GM19452 (cell line): ENCODE data around the gene CCDC12.

Source experiments
- ATAC-seq: cut with Tn5 transposase; IDR thresholded peaks from one replicate; pipeline ENCODE4 v1.9.1; 2021; ENCODE audit not compliant: unreplicated experiment

CCDC12 gene

DNA sequence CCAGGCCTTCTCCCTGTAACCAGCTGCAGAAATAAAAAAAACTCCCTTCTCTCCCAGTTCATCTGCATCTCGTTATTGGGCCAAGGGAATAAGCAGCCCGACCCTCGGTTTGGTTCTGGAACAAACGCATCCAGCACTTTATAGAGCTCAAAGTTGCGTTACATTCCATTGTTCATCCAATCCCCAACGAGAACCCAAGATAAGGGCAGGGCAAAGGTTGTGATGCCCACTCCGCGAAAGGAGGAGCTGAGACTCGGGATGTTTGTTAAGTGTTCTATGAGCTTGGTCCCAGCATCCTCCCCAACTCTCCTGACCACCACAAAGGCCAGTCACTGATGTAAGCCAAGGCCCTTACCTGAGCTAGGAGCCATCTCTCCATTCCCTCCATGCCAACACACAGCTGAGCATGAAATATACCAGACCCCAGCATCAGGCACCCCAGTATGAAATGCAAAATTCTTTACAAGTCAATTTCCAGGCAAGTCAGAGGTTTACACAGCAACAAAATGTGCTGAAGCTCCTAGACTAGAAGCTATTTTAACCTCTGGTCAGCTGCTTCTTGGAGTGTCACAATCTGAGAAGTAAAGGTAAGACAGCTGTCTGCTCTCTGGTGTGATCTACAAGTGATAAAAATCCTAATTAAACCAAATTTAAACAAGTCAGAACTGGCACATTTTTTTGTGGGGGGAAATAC, 17.9 kb downstream of the CCDC12 start:
- ATAC-seq = no peak

- no peak for ATAC-seq
Measured at GRCh38 chr3:46957092-46957820, 19.3 kb downstream of the CCDC12 start.

DNA sequence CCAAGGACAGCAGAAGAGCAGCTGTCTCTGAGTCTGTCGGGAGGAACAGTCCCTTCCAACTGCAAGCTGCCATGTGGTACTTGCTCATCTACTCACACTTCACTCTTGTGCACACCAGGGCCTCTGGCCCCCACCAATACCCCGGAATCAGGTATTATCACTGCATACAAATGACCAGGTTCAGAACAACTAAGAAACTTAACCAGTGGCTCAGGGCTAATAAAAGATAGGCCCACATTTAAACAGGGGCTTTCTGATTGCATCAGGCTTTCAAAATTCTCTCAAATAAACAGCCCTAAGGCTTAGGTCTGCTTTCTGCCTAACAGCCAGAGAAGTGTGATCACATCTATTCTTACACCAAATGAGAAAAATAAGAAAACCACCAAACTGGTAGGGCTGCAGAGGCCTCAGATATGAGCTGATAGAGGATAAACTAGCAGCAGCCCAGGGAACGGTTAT, 20.7 kb downstream of the CCDC12 start:
- ATAC-seq = no peak

DNA sequence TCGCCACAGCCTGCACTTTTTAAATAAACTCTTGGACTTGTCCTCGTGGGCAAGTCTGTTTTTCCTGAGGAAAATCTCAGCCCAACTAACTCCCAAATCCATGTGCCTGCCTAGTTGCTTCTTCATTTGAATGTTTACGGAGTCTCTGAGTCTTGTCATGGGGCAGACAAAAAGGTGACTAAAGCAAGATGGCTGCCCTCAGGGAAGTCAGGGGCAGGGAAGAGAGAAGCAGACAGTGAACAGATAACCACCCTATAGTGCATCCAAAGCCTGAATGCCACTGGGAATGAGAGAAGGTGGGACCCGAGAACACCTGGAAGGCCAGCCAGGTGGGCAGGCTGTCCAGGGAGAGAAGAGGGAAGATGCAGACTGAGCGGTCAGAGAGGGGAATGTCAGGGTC, 21.4 kb downstream of the CCDC12 start:
- no peak for ATAC-seq

DNA sequence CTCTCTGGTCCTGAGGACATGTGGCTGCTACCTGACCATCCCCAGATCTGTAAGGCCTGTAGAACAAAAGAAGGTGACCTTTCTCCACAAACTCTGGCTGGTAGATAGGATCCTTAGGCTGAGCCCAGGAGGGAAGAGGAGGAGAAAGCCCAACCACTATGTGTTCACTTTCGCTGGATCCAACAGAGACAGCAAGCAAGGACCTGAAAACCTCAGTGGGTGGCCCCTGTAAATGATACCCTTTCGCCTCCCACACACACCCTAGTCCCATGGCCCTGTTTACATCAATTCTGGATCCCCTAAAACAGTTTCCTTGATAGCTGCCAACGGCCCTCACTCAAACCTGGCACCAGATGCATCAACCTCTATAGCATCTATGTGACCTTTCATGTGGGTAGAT, 22.4 kb downstream of the CCDC12 start:
- no peak for ATAC-seq

- ATAC-seq = no peak
Measured at GRCh38 chr3:46953234-46954010, 23.1 kb downstream of the CCDC12 start.

GRCh38 chr3:46952813-46953212, 23.7 kb downstream of the CCDC12 start:
- ATAC-seq = no peak

- ATAC-seq = no peak
Measured at GRCh38 chr3:46950650-46951241, 25.8 kb downstream of the CCDC12 start.

DNA sequence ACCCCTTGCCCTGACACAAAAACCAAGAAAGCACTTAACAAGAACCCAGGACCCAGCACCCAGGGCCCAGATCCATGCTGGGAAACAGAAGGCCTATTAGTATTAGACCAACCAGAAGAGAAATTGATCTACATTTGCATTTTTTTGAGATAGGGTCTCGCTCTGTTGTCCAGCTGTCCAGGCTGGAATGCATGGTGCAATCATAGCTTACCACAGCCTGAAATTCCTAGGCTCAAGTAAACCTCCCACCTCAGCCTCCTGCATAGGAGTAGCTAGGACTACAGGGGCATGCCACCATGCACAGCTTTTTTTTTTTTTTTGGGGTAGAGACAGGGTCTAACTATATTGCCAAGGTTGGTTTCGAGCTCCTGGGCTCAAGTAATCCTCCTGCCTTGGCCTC, 26.4 kb downstream of the CCDC12 start:
- ATAC-seq = no peak

GRCh38 chr3:46948830-46949671, 27.5 kb downstream of the CCDC12 start:
- ATAC-seq = peak; percentile 60

DNA sequence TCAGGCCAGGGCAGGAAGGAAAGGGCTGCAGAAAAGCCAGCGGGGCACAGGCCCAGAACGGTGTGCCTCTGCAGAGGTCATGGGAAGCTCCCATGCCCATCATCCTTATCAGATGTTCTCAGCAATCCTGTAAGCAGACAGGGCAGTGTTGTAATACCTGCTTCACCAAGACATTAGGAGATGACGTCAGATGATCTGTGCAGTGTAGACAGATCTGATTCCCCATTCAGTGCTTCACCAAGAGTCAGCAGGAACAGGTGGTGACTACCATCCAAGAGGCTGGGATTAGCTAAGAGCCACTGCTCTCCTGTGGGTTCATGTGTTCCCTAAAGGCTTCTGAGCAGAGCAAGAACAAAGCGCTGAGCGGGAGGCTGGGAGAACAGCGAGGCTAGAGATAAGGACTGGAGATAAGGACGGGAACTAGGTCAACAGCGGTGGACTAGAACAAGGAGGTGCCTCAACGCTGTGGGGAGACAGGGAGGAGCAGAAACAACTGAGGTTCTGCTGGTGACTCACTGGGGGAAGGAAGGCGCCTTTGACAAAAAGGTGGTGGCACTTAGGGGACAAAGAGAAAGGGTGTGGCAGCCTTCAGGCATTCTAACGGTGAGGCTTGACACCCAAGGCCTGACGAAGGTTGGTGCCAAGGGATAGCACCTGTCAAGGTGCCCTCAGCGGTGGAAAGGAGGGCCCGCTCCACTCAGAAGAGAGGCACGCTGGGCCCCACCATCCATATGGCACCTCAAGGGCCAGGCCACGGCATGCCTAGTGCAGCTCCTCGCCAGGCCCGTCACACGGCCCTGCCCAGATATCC, 28.4 kb downstream of the CCDC12 start:
- no peak for ATAC-seq

GRCh38 chr3:46947546-46947901, 29.0 kb downstream of the CCDC12 start:
- ATAC-seq = no peak

DNA sequence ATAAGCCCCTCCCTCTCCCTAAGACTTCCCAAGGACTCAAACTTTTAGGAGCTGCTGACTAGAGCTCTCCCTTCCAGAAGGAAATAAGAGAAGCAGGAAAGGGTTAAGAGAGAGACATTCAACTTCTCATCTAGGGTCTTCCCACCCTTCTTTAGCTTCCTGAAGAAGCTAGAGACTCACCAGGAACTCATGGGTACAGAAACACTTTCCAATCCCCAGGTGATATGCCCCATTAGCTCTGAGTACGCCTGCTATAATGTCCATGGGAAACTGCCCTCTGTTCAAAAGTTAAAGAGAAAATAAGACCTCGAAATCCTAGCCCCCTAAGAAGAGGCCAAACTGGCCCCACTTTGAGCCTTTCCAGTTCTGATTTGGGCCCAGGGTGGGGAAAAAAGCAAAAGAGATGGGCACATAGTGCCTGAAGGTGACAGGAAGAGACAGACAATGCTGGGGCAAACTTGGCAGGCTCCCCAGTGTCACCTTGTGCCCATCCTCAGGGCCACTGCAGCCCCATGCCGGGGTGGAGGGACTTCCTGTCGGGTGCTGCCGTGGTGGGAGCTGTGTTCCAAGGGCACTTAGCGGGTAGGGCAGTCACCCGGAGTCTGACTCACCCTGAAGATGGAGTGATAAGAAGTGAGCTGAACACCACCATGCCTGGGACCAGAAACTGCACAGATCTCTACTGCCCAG, 29.5 kb downstream of the CCDC12 start:
- no peak for ATAC-seq

- ATAC-seq = no peak
Measured at GRCh38 chr3:46946416-46946815, 30.1 kb downstream of the CCDC12 start.

DNA sequence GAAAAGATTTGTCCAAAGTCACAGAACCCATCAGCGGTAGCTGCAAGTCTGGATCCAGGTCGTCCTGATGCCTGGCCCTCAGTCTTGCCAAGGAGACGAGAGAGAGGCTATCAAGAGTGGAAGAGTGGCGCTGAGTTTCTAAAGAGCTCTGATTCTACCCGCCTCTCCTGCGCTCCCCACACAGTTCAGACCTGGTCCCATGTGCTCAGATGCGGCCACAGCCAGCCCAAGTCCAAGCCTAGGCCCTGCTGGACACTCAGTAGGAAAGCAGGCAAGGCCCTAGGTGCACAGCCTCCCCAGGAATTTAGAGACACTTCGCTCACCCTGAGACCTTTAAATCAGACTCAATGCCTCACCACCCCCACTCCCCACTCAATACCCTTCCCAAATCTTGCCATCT, 32.4 kb downstream of the CCDC12 start:
- no peak for ATAC-seq

DNA sequence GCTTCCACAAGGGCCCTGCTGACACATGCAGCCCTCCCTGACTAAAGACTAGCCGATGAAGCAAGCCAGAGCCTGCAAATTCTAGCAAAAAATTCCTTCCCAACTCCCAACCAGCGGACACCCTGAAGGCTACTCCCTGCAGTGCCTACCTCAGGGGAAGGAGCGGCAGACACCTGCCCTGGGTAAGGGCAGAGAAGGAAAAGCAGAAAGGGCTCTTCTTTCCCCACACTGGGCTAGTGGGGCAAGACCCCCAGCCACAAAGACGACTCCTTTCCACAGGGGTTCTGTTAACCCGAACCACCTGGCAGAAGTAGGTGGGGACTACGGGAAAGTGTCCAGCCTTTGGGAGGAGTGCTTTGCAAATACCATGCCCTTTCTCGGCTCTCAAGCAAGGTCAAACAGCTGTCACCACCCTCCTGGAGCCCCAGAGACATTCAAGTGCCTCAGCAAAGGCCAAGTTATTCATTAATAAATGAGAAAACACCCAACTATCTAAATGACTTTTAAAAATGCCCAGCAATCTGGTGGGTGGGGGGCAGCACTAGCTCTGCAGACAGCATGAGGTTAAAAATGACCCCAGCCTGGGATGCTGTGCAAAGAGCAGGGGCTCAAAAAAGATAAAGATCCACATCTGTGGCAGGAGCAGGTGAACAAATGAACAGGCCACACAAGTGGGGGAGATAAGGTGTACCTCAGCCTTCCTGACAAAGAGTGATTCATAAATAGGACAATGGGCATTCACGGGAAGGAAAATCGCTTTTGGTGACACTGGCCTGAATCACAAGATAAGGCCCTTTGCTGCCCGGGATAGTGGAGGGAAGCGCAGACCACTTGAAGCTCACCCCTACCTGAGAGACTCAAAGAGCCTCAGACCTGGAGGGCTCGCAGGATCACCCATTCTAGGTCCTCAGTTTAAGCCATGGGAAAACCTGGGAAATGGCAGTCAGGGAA, 33.0 kb downstream of the CCDC12 start:
- peak; percentile 44 for ATAC-seq

DNA sequence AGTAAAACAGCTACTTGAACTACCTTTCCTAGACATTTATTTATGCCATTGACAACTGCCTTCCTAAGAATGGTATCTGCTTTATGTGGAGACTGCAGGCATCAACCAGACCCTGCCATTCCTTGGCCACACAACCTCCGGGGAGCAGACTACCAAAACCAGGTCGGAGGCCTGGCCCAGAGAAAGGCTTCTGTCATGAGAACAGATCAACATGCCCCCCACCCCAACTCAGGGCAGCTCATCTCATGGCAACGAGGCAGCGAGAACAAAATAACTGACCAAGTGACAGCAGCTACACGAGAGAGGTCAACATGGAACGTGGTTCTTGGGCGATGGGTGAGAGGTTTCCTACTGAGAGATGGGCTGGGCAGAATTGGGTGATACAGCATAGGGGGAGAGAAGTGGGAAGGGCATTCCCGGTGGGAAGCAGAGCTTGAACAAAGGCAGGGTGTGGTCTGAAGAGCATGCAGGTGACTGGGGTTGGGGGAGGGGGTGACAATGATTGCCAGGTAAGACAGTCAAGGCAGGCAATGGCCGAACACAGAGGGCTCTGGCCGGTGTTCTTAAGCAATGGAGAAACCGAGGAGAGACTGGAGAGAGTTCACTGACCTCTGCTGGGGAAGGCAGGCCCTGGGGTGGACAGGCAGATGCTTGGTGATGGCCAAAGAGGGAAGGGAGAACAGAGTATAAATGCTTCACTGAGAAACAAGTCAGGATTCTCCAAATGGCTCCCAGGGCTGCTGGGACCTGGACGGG, 33.9 kb downstream of the CCDC12 start:
- ATAC-seq = no peak
